Breast epithelium (tissue), 3 donors: ENCODE data around the gene CTSH.

Source experiments
- POLR2A ChIP-seq: fragments of 450-650 bp; IDR thresholded peaks from one replicate; pipeline ENCODE4 v1.6.1; 2016; ENCODE audit warnings: antibody characterized with exemption, mild to moderate bottlenecking, moderate library complexity
- POLR2AphosphoS5 ChIP-seq, 3 donors: sonication (generic); formaldehyde crosslinking; IDR thresholded peaks; one replicate each; pipeline ENCODE4 v1.6.1; 2017; ENCODE audit warnings: antibody characterized with exemption in 3 of 3
- TF ChIP-seq, protein P1 (sequence below), 3 donors: fragments of 450-650 bp; IDR thresholded peaks; one replicate each; pipeline ENCODE4 v1.5.1; 2016 to 2017; ENCODE audit warnings: antibody characterized with exemption in 3 of 3, mild to moderate bottlenecking in 3 of 3, moderate library complexity in 3 of 3

GRCh38 chr15:78956937-78957336 lies 12.1 kb upstream of the CTSH start:
- TF ChIP-seq, protein P1, sequence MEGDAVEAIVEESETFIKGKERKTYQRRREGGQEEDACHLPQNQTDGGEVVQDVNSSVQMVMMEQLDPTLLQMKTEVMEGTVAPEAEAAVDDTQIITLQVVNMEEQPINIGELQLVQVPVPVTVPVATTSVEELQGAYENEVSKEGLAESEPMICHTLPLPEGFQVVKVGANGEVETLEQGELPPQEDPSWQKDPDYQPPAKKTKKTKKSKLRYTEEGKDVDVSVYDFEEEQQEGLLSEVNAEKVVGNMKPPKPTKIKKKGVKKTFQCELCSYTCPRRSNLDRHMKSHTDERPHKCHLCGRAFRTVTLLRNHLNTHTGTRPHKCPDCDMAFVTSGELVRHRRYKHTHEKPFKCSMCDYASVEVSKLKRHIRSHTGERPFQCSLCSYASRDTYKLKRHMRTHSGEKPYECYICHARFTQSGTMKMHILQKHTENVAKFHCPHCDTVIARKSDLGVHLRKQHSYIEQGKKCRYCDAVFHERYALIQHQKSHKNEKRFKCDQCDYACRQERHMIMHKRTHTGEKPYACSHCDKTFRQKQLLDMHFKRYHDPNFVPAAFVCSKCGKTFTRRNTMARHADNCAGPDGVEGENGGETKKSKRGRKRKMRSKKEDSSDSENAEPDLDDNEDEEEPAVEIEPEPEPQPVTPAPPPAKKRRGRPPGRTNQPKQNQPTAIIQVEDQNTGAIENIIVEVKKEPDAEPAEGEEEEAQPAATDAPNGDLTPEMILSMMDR (IDR thresholded peaks at IDR 0.05): no peak
- TF ChIP-seq POLR2A (no peak), POLR2AphosphoS5 (IDR thresholded peaks at IDR 0.05) (no peak)
